ENCODE measurements around the gene SYT9. TPM values are rescaled to one million over a fixed set of nuclear protein-coding genes. Genes with fewer than 3 reads are reported as not detected.

Gene SYT9
- total RNA-seq, 1 donor from 2014 or later = 5.3 TPM

DNA sequence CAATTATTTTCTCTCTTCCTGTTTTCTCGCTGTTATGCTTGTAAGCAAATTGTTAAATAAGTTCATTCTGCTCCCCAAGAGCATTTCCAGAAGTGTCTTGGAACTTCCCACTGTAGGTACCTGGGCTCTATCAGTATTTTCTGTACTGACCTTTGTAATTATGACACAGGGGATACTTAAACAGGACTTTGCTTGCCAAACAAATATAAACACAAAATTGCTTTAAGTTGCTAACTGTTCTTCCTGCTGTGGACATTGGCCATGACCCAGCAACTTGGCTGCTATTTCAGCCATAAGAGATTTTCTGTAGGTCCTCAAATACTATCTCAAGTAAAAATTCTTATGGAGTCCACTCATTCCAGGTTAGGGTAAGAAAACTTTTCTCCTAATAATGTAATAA is 30.1 kb downstream of the SYT9 start:
- H4K20me1 ChIP-seq (ENCODE audit: low read depth) = no peaks in the 10 kb centered on the region
- H3K27ac ChIP-seq = no peak overlapping the region
- H3K9ac ChIP-seq = no peak overlapping the region
- no peak overlapping the region for H3K27ac Mint-ChIP-seq
- no peaks in the 10 kb centered on the region for H3K4me1 ChIP-seq
- H2AFZ ChIP-seq (replicated peaks) = no peak overlapping the region
- no peaks in the 10 kb centered on the region for H3K9me3 ChIP-seq (ENCODE audit: low read depth)
- H3K4me2 ChIP-seq = no peak overlapping the region
- no peaks in the 10 kb centered on the region for H3K27me3 ChIP-seq
- H3K79me2 ChIP-seq (ENCODE audit: low read depth) = no peaks in the 10 kb centered on the region
- no peaks in the 10 kb centered on the region for H3K36me3 ChIP-seq
- no peak overlapping the region for H3K4me3 ChIP-seq
- H3F3A ChIP-seq (ENCODE audit: low read depth) = no peaks in the 10 kb centered on the region
- no peaks in the 10 kb centered on the region for H3K4me1 Mint-ChIP-seq
- TF ChIP-seq EZH2phosphoT487 (IDR thresholded peaks at IDR 0.05) = no peak
- TF ChIP-seq EZH2 (IDR thresholded peaks at IDR 0.05) = no peak
- TF ChIP-seq, protein P1, sequence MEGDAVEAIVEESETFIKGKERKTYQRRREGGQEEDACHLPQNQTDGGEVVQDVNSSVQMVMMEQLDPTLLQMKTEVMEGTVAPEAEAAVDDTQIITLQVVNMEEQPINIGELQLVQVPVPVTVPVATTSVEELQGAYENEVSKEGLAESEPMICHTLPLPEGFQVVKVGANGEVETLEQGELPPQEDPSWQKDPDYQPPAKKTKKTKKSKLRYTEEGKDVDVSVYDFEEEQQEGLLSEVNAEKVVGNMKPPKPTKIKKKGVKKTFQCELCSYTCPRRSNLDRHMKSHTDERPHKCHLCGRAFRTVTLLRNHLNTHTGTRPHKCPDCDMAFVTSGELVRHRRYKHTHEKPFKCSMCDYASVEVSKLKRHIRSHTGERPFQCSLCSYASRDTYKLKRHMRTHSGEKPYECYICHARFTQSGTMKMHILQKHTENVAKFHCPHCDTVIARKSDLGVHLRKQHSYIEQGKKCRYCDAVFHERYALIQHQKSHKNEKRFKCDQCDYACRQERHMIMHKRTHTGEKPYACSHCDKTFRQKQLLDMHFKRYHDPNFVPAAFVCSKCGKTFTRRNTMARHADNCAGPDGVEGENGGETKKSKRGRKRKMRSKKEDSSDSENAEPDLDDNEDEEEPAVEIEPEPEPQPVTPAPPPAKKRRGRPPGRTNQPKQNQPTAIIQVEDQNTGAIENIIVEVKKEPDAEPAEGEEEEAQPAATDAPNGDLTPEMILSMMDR (IDR thresholded peaks at IDR 0.05) = no peak
- H3K27me3 Mint-ChIP-seq (ENCODE audit: insufficient read depth, low read depth) = no peaks in the 10 kb centered on the region
- no peak overlapping the region for H3K4me3 Mint-ChIP-seq
- DNase-seq (ENCODE audit: low spot score) = no peak
- H3K9me3 Mint-ChIP-seq = peaks cover 12% of the 10 kb centered on the region
- no peaks in the 10 kb centered on the region for H3K36me3 Mint-ChIP-seq

DNA sequence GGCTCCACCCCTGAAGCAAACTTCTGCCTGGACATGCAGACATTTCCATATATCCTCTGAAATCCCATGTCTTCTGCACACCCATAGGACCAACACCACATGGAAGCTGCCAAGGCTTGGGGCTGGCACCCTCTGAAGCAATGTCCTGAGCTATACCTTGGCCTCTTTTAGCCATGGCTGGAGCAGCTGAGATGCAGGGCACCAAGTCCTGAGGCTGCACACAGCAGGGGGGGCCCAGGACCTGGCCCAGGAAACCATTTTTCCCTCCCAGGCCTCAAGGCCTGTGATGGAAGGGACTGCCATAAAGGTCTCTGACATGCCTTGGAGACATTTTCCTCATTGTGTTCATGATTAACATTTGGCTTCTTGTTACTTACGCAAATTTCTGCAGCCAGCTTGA is 34.5 kb downstream of the SYT9 start:
- Histone ChIP-seq H3K4me2 (no peak overlapping the region), H3K27me3 (no peaks in the 10 kb centered on the region), H3F3A (ENCODE audit: low read depth) (no peaks in the 10 kb centered on the region), H3K79me2 (ENCODE audit: low read depth) (no peaks in the 10 kb centered on the region), H3K4me1 (no peaks in the 10 kb centered on the region), H4K20me1 (ENCODE audit: low read depth) (no peaks in the 10 kb centered on the region), H3K4me3 (no peak overlapping the region), H3K9ac (no peak overlapping the region), H3K9me3 (ENCODE audit: low read depth) (no peaks in the 10 kb centered on the region), H2AFZ (replicated peaks) (no peak overlapping the region), H3K27ac (no peak overlapping the region), H3K36me3 (no peaks in the 10 kb centered on the region)
- TF ChIP-seq EZH2phosphoT487 (IDR thresholded peaks at IDR 0.05) = no peak
- TF ChIP-seq EZH2 (IDR thresholded peaks at IDR 0.05) = no peak
- TF ChIP-seq, protein P1 (IDR thresholded peaks at IDR 0.05) = no peak
- Mint-ChIP-seq H3K36me3 (no peaks in the 10 kb centered on the region), H3K9me3 (peaks cover 16% of the 10 kb centered on the region), H3K4me1 (no peaks in the 10 kb centered on the region), H3K27me3 (ENCODE audit: insufficient read depth, low read depth) (no peaks in the 10 kb centered on the region), H3K27ac (no peak overlapping the region), H3K4me3 (no peak overlapping the region)
- DNase-seq (ENCODE audit: low spot score) = no peak

DNA sequence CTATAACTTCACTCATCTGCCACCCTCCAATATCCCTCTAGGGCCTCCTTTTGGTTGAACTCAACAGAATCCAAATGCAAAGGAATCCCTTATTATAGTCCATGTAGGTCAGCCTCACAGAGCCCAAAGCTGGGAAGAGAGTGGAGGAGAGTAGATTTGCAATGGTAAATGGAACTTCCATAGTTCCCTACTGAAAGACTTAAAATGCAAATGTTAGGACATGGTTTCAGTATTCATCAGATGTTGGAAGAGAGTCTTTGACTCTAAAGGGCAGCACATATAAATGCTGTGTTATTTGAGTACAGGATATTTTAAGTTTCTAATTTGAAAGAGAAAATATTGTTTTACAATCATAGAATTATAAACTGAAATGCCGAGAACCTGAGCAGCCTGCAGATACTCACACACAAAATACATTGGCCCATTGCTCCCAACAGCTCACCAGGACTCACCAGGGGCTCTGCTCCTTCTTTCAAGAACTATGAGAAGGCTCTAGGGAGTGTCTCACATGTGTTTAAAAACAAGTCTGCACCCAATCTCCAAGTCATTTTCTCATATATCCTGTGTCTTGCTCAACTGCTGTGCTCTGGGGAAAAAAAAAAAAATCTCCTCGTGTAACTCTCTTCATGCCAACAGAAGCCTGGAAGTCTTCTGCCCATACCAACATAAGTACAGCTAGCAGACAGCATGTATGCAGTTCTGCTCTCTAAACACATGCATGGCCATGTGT is 39.6 kb downstream of the SYT9 start:
- Histone ChIP-seq H3F3A (ENCODE audit: low read depth) (no peaks in the 10 kb centered on the region), H2AFZ (replicated peaks) (no peak overlapping the region), H3K36me3 (no peaks in the 10 kb centered on the region), H3K4me2 (no peak overlapping the region), H3K4me3 (no peak overlapping the region), H3K27me3 (no peaks in the 10 kb centered on the region), H3K4me1 (no peaks in the 10 kb centered on the region), H3K27ac (no peak overlapping the region), H3K9me3 (ENCODE audit: low read depth) (no peaks in the 10 kb centered on the region), H3K9ac (no peak overlapping the region), H3K79me2 (ENCODE audit: low read depth) (no peaks in the 10 kb centered on the region), H4K20me1 (ENCODE audit: low read depth) (no peaks in the 10 kb centered on the region)
- Mint-ChIP-seq H3K4me3 (no peak overlapping the region), H3K4me1 (no peaks in the 10 kb centered on the region), H3K9me3 (peaks cover 9% of the 10 kb centered on the region), H3K27me3 (ENCODE audit: insufficient read depth, low read depth) (no peaks in the 10 kb centered on the region), H3K36me3 (no peaks in the 10 kb centered on the region), H3K27ac (no peak overlapping the region)
- TF ChIP-seq, protein P1 (IDR thresholded peaks at IDR 0.05) = no peak
- TF ChIP-seq EZH2 (IDR thresholded peaks at IDR 0.05) (no peak), EZH2phosphoT487 (IDR thresholded peaks at IDR 0.05) (no peak)
- DNase-seq (ENCODE audit: low spot score) = no peak
